Astrocyte of the cerebellum (primary cell): ENCODE measurements around the gene DPYSL4.

ENCODE experiments used
- DNase-seq: peaks from one replicate; pipeline ENCODE4 v3.0.0-alpha.2; 2011; ENCODE audit warnings: low read depth
- H3K4me3 ChIP-seq: 2 replicates; pipeline ENCODE4 v1.5.1; 2011; ENCODE audit warnings: mild to moderate bottlenecking, low read depth, low read length, moderate library complexity
- in situ Hi-C: cut with HindIII; loops from 2 replicates; pipeline ENCODE4 v1.10.0; 2017; ENCODE audit warnings: low sequenced_read_pairs
- TF ChIP-seq, protein P1 (sequence below): IDR thresholded peaks from 2 replicates; pipeline ENCODE4 v1.5.1; 2012; ENCODE audit warnings: low read length, low read depth, moderate library complexity, mild to moderate bottlenecking; ENCODE audit errors: missing control alignments

Gene DPYSL4

DNA sequence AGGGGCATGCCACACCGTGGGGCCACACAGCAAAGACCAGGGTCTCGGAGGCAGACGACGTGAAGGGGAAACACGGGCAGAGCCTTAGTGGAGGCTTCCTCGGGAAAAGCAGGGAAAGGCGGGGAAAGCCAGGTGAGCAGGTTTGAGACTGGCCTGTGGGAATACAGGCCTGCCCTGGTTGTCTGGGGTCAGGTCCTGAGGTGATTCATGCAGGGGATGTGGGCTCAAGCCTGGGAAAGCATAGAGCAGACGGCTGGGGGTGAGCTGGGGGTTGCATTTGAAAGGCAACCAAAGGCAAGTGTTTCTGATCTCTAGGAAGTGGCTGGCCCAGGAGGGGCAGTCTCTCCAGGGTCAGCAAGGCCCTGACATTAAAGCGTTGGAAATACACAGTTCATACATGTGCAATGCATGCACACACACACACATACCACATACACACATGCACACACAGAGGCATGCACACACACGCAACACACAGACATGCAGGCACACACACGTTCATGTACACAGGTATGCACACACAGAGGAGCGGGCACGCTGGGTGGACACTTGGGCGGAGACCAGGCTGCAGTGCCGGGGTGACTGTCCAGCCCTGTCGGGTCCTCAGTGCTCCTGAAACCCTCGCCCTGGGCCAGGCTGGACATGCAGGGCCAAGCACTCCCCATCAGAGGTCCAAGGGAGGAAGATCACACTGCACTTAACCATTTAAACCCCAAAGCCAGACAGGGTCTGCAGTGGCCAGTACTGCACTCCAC lies 51.8 kb downstream of the DPYSL4 start:
- H3K4me3 ChIP-seq: no peak overlapping the region
- DNase-seq: no peak
- in situ Hi-C loops: loop anchor here (10.0 kb wide), 1 partner anchor 416 kb away; no protein-coding TSS in a partner anchor
- TF ChIP-seq, protein P1, sequence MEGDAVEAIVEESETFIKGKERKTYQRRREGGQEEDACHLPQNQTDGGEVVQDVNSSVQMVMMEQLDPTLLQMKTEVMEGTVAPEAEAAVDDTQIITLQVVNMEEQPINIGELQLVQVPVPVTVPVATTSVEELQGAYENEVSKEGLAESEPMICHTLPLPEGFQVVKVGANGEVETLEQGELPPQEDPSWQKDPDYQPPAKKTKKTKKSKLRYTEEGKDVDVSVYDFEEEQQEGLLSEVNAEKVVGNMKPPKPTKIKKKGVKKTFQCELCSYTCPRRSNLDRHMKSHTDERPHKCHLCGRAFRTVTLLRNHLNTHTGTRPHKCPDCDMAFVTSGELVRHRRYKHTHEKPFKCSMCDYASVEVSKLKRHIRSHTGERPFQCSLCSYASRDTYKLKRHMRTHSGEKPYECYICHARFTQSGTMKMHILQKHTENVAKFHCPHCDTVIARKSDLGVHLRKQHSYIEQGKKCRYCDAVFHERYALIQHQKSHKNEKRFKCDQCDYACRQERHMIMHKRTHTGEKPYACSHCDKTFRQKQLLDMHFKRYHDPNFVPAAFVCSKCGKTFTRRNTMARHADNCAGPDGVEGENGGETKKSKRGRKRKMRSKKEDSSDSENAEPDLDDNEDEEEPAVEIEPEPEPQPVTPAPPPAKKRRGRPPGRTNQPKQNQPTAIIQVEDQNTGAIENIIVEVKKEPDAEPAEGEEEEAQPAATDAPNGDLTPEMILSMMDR: no peak

DNA sequence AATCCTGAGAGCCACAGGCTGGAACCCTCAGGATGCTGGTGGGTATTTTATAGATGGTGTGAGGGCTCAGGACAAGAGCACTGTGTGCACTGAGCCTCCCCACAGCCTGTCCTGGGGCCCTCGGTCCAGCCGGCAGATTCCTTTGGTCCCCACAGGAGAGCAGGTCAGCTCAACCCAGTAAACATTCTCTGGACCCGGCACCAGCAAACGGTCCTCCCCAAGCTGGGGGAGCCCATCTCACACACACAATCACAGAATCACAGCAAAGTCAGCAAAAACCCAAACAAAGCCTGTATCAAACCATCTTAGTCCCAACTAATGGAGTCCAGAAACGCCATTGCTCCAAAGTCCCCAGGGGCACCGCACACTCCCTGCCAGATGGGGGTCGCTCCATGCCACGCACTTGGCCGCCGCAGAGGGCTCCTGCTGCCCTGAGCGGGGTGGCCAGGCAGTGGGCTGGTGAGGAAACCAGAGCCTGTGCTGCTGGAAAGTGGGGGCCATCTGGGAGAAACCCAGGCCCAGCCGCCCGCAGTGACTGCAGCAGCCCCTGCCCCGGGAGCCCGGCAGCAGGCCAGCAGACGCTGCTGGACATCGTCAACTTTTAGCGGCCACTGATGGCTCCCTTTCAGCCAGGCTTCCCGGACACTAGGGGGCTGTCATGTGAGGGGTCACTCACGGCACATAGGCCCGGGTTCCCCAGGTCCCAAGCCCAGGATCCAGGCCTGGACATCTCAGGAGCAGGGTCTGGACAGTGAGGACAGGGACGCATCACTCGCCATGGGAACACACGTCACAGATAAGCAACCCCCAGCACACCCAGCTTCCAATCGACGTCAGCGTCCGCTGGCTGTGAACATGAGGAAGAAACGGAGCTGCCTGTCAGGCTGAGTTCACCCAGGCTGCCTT lies 52.6 kb downstream of the DPYSL4 start:
- TF ChIP-seq, protein P1: no peak
- in situ Hi-C loops: loop anchor here (10.0 kb wide), 1 partner anchor 415 kb away; no protein-coding TSS in a partner anchor
- DNase-seq: no peak
- H3K4me3 ChIP-seq: no peak overlapping the region

GRCh38 chr10:132240156-132240555 lies 53.4 kb downstream of the DPYSL4 start:
- TF ChIP-seq, protein P1: no peak
- in situ Hi-C loops: no loop called here
- H3K4me3 ChIP-seq: no peak overlapping the region
- no peak for DNase-seq

- DNase-seq: no peak
- in situ Hi-C loops: no loop called here
- TF ChIP-seq, protein P1: no peak
- H3K4me3 ChIP-seq: no peak overlapping the region
These were observed 53.8 kb downstream of the DPYSL4 start for GRCh38 chr10:132240581-132240980.

DNA sequence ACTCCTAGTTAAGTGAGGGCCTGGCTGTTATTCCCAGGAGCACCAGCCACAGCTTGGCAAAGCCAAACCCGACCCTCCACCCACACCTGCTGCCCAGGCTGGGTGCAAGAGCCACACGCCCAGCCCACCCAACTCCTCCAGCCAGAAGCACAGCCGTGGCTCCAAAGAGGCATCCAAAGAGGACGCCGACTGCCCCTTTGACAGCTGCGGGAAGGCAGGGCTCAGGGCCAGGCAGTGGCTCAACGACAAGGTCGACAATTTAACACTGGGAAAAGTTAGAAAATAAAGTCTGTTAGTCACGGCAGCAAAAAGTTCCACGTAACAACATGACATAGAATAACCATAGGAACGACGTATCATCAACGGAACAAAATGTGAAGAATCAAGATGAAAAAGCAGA lies 54.3 kb downstream of the DPYSL4 start:
- no peak overlapping the region for H3K4me3 ChIP-seq
- TF ChIP-seq, protein P1: no peak
- in situ Hi-C loops: no loop called here
- no peak for DNase-seq

DNA sequence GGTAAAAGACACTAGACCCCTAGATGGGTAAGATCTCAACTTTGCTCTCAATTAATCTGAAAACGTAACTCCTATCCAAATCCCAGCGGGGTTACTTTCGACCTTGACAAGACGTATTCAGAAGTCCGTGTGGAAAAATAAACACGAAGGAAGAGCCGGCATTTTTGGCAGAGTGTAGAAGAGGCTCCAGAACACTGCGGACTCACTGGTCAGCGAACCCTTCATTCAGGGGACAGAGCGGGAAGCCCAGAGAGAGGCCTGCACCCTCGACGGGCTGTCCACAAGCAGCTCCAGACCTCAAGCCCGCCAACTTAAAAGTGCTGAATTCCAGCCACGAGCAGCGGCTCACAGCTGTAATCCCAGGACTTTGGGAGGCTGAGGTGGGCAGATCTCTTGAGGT lies 54.7 kb downstream of the DPYSL4 start:
- no peak for DNase-seq
- no peak overlapping the region for H3K4me3 ChIP-seq
- TF ChIP-seq, protein P1: no peak
- in situ Hi-C loops: no loop called here
